Omental fat pad (tissue), 4 donors: ENCODE results near the gene APOO. TPM values are rescaled to one million over a fixed set of nuclear protein-coding genes. Genes with fewer than 3 reads are reported as not detected.

Experiments used
- ATAC-seq: fragments of 150-250 bp; one replicate; pipeline ENCODE4 v1.9.1; 2016; ENCODE audit warnings: mild to moderate bottlenecking, moderate library complexity; ENCODE audit not compliant: low FRiP score
- DNase-seq: peaks from one replicate; pipeline ENCODE4 v3.0.0-alpha.2; 2019; ENCODE audit warnings: low spot score
- total RNA-seq, 4 donors: library from RNA; depleted of rRNA; stranded (reverse); fragments of >200 nt; gene quantifications; one replicate each; pipeline ENCODE4 v1.1.0, GENCODE V29; 2016
- TF ChIP-seq, protein P1 (sequence below), 3 donors: fragments of 450-650 bp; IDR thresholded peaks; one replicate each; pipeline ENCODE4 v1.5.1; 2016 to 2017; ENCODE audit warnings: antibody characterized with exemption in 3 of 3, mild to moderate bottlenecking in 3 of 3, moderate library complexity in 2 of 3

Gene APOO
- total RNA-seq, 4 donors from 2014 or later: 4.4 to 10.0 (median 4.9) TPM

DNA sequence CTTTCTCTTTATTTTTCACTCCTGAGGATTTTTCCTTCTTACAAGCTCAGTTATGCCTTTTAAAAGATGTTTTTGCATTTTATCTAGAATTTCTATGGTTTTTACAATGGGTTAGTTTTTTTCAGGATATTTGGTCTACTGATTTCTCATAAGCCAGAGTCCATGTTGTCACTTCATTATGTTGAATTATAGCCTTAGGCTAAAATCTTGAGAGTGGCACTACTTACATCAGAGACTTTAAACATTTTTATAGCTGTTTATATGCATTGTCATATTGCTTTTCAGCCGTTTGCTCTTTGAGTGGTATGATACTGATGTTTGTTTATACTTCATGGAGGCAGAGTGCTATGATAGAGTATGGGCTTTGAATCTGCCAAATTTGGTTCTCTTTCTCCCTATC is 36.5 kb upstream of the APOO start:
- TF ChIP-seq, protein P1, sequence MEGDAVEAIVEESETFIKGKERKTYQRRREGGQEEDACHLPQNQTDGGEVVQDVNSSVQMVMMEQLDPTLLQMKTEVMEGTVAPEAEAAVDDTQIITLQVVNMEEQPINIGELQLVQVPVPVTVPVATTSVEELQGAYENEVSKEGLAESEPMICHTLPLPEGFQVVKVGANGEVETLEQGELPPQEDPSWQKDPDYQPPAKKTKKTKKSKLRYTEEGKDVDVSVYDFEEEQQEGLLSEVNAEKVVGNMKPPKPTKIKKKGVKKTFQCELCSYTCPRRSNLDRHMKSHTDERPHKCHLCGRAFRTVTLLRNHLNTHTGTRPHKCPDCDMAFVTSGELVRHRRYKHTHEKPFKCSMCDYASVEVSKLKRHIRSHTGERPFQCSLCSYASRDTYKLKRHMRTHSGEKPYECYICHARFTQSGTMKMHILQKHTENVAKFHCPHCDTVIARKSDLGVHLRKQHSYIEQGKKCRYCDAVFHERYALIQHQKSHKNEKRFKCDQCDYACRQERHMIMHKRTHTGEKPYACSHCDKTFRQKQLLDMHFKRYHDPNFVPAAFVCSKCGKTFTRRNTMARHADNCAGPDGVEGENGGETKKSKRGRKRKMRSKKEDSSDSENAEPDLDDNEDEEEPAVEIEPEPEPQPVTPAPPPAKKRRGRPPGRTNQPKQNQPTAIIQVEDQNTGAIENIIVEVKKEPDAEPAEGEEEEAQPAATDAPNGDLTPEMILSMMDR (IDR thresholded peaks at IDR 0.05): no peak
- ATAC-seq: no peak
- no peak for DNase-seq

DNA sequence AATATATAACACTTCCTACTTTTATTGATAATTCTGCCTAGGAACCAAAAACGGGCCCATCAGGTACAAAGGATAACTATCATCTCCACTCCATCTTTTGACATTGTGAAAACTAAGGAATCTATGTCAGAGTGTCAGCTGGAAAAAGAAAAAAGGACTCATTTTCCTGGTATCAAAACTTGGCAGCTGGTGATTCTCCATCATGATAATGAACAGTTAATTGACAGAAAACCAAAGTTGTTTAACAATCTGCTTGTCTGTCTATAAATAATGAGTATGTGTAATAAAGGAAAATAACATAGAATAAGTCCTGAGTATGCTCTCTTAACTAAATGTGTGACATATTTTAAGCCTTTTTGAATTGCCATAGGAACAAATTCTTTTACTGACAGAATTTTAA is 31.5 kb upstream of the APOO start:
- TF ChIP-seq, protein P1 (IDR thresholded peaks at IDR 0.05): no peak
- ATAC-seq: no peak

DNA sequence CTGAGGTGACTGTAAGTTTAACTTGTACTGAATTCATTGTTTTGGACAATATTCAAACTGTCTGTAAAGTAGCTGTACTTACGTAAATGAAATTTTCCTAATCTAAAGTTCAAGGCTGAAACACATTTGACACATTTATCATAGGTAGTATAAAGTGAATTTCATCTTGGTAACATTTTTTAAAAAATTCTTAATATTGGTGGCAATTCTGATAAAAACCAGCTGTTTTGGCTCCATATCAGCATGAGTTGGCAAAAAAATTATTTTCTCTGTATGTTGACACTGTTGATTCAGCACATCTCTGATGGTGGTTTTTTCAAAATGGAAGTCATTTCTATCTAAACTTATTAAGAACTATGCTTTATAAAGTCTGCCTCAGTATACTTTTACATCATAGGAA is 31.0 kb upstream of the APOO start:
- TF ChIP-seq, protein P1 (IDR thresholded peaks at IDR 0.05): no peak
- DNase-seq (no peak), ATAC-seq (no peak)

More for the DNA sequence above, 31.5 kb upstream of the APOO start:
- no peak for DNase-seq

DNA sequence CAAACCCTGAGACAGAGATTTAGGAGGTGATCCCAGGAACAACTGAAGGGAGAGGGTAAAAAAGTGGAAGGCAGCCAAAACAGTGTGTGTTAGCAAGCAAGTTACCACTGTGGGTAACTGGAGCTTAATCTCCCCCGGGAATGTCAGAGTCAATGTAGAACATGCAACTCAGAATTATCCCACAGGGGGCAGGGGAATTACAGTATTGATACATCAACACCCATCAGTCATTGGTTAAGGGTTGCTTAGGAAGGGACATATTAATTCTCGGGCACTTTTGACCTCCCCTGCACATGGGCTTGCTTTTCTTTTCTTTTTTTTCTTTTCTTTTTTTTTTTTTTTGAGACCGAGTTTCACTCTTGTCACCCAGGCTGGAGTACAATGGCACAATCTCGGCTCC is 29.4 kb upstream of the APOO start:
- DNase-seq (no peak), ATAC-seq (no peak)
- TF ChIP-seq, protein P1 (IDR thresholded peaks at IDR 0.05): no peak

DNA sequence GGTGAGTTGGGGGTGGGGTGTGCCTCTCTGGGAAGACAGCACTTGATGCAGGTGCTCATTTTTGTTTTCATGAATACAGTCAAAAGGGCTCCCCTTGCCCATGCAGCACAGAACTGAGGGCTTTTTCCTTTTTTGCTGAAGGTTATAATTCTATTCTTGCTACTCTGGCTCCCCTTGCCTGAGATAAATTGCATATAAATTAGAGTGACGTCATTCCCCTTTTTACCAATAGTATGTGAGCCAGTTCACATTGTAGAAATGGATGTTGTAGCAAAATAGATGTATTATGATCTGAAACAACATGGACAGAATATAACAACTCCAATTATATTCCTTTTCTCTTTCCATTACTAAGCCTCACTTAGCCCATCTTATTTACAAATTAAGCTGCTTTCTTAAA is 28.4 kb upstream of the APOO start:
- DNase-seq (no peak), ATAC-seq (no peak)
- TF ChIP-seq, protein P1 (IDR thresholded peaks at IDR 0.05): no peak

DNA sequence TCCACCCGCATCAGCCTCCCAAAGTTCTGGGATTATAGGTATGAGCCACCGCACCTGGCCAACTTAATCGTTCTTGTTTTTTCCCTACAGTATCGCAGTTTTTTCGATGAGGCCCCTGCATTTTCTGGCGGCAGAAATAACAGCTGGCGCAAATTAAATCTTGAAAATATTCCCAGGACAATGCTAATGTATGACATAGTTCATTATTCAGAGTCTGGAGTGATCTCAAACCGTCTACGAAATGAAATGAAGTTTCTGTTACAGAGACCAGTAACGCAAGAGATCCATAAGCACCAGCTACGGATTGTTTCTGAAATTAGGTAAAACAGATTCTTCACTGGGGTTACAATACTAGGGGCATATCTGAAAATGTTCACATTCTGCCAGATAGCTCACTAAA is 27.4 kb upstream of the APOO start:
- TF ChIP-seq, protein P1 (IDR thresholded peaks at IDR 0.05): no peak
- no peak for DNase-seq
- ATAC-seq: no peak

DNA sequence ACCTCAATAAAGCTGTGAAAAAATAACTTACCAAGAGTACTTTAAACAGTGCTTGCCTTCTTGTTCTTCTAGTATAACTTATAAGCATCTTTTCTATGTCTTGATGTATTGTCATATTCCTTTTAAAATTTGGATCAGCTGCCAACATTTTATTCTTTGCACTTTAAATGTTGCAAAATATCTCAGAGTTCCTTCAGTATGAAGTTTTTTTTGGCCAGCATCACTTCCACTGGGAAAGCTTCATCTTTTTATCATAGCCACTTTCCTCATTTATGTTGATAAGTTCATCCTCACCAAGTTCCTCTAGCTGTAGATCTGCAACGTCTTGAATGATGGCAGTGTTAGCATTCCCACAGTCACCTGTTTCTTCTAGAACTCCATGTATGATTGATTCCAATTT is 24.3 kb upstream of the APOO start:
- ATAC-seq (no peak), DNase-seq (no peak)
- TF ChIP-seq, protein P1 (IDR thresholded peaks at IDR 0.05): no peak
